ENCODE data around the gene RAB35.

GRCh38 chr12:120103044-120103338, 13.6 kb downstream of the RAB35 start:
- TF ChIP-seq CTCF (IDR thresholded peaks at IDR 0.05) (no peak), EZH2 (IDR thresholded peaks at IDR 0.05; ENCODE audit: borderline replicate concordance, insufficient read depth, low read depth, low read length, poor library complexity, severe bottlenecking) (no peak)
